Mucosa of stomach (tissue), 1 donor: Measurements from ENCODE around the gene PDE6C.

Experiments used
- H3K27me3 ChIP-seq: one replicate; pipeline ENCODE4 v1.7.0; 2013; ENCODE audit warnings: mild to moderate bottlenecking, low read length; ENCODE audit not compliant: control insufficient read depth, insufficient read depth
- H3K36me3 ChIP-seq: one replicate; pipeline ENCODE4 v1.7.0; 2013; ENCODE audit warnings: low read length; ENCODE audit not compliant: control insufficient read depth, insufficient read depth
- H3K4me1 ChIP-seq: one replicate; pipeline ENCODE4 v1.7.0; 2013; ENCODE audit warnings: mild to moderate bottlenecking, low read length; ENCODE audit not compliant: control insufficient read depth, insufficient read depth
- H3K4me3 ChIP-seq: one replicate; pipeline ENCODE4 v1.7.0; 2013; ENCODE audit warnings: low read length
- H3K9ac ChIP-seq: one replicate; pipeline ENCODE4 v1.7.0; 2013; ENCODE audit warnings: mild to moderate bottlenecking, low read length, moderate library complexity
- H3K9me3 ChIP-seq: one replicate; pipeline ENCODE4 v1.7.0; 2013; ENCODE audit warnings: mild to moderate bottlenecking, low read length, moderate library complexity; ENCODE audit not compliant: control insufficient read depth
- donor health status: Pancreatic carcinoma.

Gene PDE6C

DNA sequence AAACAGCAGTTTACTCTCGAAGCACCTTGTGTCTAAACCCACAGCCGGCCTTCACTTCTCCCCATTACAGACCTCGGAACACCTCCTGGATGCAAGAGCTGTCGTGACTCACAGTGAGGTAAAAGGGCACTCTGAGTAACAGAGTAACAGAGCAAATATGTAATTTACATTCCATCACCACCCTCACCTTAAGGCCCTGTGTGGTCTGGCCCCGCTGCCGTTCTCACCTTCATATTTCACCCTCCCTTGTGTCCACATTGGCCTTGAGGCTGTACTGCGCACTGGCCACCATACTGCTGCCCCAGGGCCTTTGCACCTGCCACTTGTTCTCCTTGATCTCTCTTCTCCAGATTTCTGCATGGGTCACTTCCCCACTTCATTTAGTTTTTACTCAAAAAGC lies 33.2 kb upstream of the PDE6C start:
- Histone ChIP-seq H3K9ac (no peak overlapping the region), H3K36me3 (no peaks in the 10 kb centered on the region), H3K27me3 (no peaks in the 10 kb centered on the region), H3K9me3 (no peaks in the 10 kb centered on the region), H3K4me3 (no peak overlapping the region), H3K4me1 (peaks cover 30% of the 10 kb centered on the region)

- no peaks in the 10 kb centered on the region for H3K9me3 ChIP-seq
- H3K27me3 ChIP-seq = no peaks in the 10 kb centered on the region
- peaks cover 29% of the 10 kb centered on the region for H3K4me1 ChIP-seq
- H3K9ac ChIP-seq = no peak overlapping the region
- no peak overlapping the region for H3K4me3 ChIP-seq
- no peaks in the 10 kb centered on the region for H3K36me3 ChIP-seq
These were observed 32.2 kb upstream of the PDE6C start for GRCh38 chr10:93579985-93580711.

GRCh38 chr10:93580828-93581227 lies 31.5 kb upstream of the PDE6C start:
- Histone ChIP-seq H3K4me3 (no peak overlapping the region), H3K36me3 (no peaks in the 10 kb centered on the region), H3K4me1 (peaks cover 29% of the 10 kb centered on the region), H3K9me3 (no peaks in the 10 kb centered on the region), H3K9ac (no peak overlapping the region), H3K27me3 (no peaks in the 10 kb centered on the region)

DNA sequence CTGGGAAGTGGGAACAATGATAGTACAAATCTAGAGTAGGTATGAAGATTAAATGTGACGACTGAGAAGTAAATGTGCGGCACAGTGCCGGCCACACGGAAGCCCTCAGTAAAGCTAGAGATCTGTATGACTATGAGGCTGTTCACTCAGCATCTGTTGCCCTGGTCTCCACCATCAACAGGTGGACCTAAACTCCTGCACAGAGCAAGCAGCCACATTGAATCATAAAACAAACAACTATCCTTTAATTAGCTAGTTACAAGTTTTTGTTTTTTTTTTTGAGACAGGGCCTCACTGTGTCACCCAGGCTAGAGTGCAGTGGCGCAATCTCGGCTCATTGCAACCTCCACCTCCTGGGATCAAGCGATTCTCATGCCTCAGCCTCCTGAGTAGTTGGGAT lies 27.9 kb upstream of the PDE6C start:
- Histone ChIP-seq H3K36me3 (no peaks in the 10 kb centered on the region), H3K27me3 (no peaks in the 10 kb centered on the region), H3K4me3 (no peak overlapping the region), H3K4me1 (peaks cover 3% of the 10 kb centered on the region), H3K9ac (no peak overlapping the region), H3K9me3 (no peaks in the 10 kb centered on the region)

DNA sequence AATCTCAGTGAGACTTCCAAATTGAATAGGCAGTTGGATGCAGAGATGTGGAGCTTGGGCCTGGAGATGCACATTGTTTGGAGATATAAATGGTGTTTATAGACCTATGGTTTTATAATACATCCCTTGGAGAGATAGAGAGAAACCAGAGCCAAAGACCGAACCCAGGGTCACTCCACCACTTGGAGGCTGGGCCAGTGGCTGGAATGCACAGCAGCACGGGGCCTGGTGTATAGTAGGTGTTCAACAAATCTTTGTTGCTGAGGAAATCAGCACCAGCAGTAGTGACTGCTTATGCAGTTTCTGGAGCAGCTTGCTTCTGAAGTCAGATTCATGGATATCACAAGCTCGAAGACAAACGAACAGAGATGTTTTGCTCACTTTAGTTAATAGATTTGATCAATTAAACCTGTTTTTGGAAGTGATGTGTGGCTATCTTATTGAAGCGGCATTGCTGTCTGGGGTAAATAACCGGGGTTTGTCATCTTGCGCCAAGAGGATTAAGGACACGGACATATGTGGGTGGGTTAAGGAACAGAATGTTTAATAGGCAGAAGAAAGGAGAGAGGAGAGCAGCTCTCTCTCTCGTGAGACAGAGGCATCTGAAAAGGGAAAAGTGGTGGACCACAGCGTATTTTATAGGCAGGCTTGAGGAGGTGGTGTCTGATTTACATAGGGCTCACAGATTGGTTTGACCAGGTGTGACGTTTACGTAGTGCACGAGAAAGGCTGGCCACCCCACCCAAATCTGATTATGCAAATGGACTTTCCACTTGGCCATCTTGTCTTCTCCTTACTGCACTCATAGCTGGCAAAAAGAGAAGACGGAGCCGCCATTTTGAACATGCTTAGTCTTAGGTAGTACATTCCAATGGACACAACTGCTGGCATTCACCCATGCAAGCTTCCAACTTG lies 22.4 kb upstream of the PDE6C start:
- H3K36me3 ChIP-seq = no peaks in the 10 kb centered on the region
- peaks cover 16% of the 10 kb centered on the region for H3K4me1 ChIP-seq
- H3K4me3 ChIP-seq = no peak overlapping the region
- no peaks in the 10 kb centered on the region for H3K9me3 ChIP-seq
- H3K27me3 ChIP-seq = no peaks in the 10 kb centered on the region
- H3K9ac ChIP-seq = no peak overlapping the region

DNA sequence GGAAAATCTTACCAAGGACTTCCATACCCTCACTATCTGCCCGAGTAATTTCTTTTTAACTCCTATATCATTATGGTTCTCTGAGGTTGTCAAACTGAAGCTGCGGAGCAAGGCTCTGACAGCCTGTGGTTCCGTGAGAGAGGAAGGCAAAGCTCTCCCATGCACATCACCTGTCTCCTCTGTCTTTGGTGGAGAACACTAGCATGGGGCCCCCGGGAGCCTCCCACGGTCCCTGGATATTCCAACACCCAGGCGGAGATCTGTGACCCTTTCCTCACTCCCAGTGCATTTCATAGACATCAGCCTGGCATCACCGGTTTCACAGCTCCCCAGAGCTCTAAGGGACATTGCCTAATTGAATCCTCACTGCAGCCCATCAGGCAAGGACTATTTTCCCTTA lies 21.7 kb upstream of the PDE6C start:
- no peaks in the 10 kb centered on the region for H3K36me3 ChIP-seq
- H3K4me3 ChIP-seq = no peak overlapping the region
- H3K9ac ChIP-seq = no peak overlapping the region
- H3K27me3 ChIP-seq = no peaks in the 10 kb centered on the region
- H3K4me1 ChIP-seq = peaks cover 16% of the 10 kb centered on the region
- no peaks in the 10 kb centered on the region for H3K9me3 ChIP-seq

GRCh38 chr10:93591065-93591808 lies 21.1 kb upstream of the PDE6C start:
- Histone ChIP-seq H3K4me3 (no peak overlapping the region), H3K9ac (no peak overlapping the region), H3K9me3 (no peaks in the 10 kb centered on the region), H3K4me1 (peaks cover 16% of the 10 kb centered on the region), H3K36me3 (no peaks in the 10 kb centered on the region), H3K27me3 (no peaks in the 10 kb centered on the region)

DNA sequence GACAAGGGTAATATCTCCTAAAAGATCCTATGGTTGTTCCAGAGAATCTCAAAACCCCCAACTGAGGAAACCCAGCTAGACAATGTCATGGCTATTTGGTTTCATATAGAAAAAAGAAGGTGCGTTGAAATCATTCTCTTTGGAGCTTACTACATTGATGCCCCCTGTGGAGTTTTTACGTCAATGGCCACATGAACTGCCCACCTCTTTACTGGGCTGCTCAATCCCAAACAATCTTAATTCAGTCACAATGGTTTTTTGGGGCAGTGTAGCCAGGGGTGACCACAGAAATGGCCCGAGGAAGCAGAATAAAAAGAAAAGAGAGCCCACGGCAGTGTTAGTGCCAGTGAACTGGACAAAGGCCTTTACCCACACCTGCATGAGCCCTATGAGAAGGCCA lies 19.1 kb upstream of the PDE6C start:
- no peaks in the 10 kb centered on the region for H3K9me3 ChIP-seq
- peaks cover 16% of the 10 kb centered on the region for H3K4me1 ChIP-seq
- H3K9ac ChIP-seq = no peak overlapping the region
- no peaks in the 10 kb centered on the region for H3K36me3 ChIP-seq
- no peak overlapping the region for H3K4me3 ChIP-seq
- no peaks in the 10 kb centered on the region for H3K27me3 ChIP-seq

- Histone ChIP-seq H3K4me1 (peaks cover 16% of the 10 kb centered on the region), H3K27me3 (no peaks in the 10 kb centered on the region), H3K9ac (no peak overlapping the region), H3K9me3 (no peaks in the 10 kb centered on the region), H3K36me3 (no peaks in the 10 kb centered on the region), H3K4me3 (no peak overlapping the region)
These were observed 18.6 kb upstream of the PDE6C start for GRCh38 chr10:93593749-93594148.

DNA sequence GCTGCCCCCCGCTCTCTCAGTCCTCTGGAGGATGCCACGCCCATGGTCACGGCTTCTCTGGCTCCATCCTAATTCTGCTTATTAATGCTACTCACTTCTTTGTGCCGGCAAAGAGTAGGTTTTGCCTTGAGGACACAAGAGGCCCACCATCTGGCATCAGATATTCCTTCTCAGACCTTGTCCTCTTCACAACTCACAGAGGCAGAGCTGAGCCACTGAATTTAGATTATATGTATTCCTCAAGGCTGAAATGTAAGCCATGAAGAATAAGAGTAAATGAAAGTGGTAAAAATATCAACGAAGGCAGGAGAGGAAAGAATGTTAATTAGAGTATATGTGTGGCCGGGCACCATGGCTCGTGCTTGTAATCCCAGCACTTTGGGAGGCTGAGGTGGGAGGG lies 17.8 kb upstream of the PDE6C start:
- Histone ChIP-seq H3K9me3 (no peaks in the 10 kb centered on the region), H3K4me3 (no peak overlapping the region), H3K27me3 (no peaks in the 10 kb centered on the region), H3K36me3 (no peaks in the 10 kb centered on the region), H3K4me1 (peaks cover 16% of the 10 kb centered on the region), H3K9ac (no peak overlapping the region)

GRCh38 chr10:93595378-93596161 lies 16.8 kb upstream of the PDE6C start:
- Histone ChIP-seq H3K4me3 (no peak overlapping the region), H3K27me3 (peaks cover 7% of the 10 kb centered on the region), H3K9ac (no peak overlapping the region), H3K9me3 (no peaks in the 10 kb centered on the region), H3K4me1 (peaks cover 15% of the 10 kb centered on the region), H3K36me3 (no peaks in the 10 kb centered on the region)
